ENCODE data around the gene MT2A. TPM values are rescaled to one million over a fixed set of nuclear protein-coding genes. Genes with fewer than 3 reads are reported as not detected.

MT2A gene
- total RNA-seq, 4 donors from 2014 or later = 27.0 to 528 (median 116) TPM

DNA sequence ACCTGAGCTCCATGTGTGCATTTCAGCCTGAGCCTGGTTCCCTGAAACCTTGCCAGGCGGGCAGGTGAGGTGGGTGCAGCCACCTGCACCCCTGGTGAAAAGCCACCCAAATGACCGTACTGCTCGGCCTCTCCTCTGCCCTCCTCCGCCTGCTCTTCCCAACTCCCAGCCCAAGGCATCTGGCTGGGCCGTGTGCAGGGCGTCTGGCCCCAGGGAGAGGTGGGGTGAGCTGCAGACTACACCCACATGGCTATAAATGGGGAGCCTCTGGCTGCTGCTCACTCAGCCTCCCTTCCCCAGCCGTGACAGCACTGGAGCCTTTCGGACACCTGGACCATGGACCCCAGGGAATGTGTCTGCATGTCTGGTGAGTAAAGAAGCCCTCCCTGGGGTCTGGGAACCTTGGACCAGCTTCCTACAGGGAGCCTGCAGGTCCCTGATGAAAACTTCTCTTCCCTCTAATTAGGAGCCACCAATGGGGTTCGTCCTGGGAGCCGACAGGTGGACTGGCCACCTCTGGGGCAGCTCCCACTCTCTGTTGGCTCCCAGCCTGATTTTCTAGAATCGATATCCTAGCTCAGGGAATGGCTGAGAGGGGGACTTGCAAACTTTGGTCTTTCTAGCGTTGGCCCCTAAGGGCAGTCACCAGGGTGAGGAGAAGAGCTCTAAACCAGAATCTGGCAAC, 43.4 kb upstream of the MT2A start, which contains the start of gene MT4:
Gene MT4, plus strand, starts transcription at position 281 of the 685 bp plus-strand sequence. Its CDS starts 56 bp downstream, at position 337.
- Histone ChIP-seq H3K27ac (replicated peaks in 1 of 4) (no peak within 1 kb of the TSS), H3K4me3 (no peak within 1 kb of the TSS), H3K27me3 (peaks cover 0 to 20% (median 0%) of the 10 kb centered on the region in 4 donors), H3K4me1 (no peaks in the 10 kb centered on the region), H3K36me3 (no peaks in the 10 kb centered on the region), H3K9me3 (no peaks in the 10 kb centered on the region)
- TF ChIP-seq EP300 (IDR thresholded peaks at IDR 0.05) = no peak
- no peak for TF ChIP-seq POLR2AphosphoS5 (IDR thresholded peaks at IDR 0.05)
- TF ChIP-seq, protein P1, sequence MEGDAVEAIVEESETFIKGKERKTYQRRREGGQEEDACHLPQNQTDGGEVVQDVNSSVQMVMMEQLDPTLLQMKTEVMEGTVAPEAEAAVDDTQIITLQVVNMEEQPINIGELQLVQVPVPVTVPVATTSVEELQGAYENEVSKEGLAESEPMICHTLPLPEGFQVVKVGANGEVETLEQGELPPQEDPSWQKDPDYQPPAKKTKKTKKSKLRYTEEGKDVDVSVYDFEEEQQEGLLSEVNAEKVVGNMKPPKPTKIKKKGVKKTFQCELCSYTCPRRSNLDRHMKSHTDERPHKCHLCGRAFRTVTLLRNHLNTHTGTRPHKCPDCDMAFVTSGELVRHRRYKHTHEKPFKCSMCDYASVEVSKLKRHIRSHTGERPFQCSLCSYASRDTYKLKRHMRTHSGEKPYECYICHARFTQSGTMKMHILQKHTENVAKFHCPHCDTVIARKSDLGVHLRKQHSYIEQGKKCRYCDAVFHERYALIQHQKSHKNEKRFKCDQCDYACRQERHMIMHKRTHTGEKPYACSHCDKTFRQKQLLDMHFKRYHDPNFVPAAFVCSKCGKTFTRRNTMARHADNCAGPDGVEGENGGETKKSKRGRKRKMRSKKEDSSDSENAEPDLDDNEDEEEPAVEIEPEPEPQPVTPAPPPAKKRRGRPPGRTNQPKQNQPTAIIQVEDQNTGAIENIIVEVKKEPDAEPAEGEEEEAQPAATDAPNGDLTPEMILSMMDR (IDR thresholded peaks at IDR 0.05) = no peak
- TF ChIP-seq POLR2A (IDR thresholded peaks at IDR 0.05; ENCODE audit: low read depth) = no peak
- WGBS = 80% methylated on average over 12 of the region's 12 CpGs
- DNase-seq (ENCODE audit: extremely low spot score) = no peak
- intact Hi-C loops (cut with DNase I) = no loop called here

DNA sequence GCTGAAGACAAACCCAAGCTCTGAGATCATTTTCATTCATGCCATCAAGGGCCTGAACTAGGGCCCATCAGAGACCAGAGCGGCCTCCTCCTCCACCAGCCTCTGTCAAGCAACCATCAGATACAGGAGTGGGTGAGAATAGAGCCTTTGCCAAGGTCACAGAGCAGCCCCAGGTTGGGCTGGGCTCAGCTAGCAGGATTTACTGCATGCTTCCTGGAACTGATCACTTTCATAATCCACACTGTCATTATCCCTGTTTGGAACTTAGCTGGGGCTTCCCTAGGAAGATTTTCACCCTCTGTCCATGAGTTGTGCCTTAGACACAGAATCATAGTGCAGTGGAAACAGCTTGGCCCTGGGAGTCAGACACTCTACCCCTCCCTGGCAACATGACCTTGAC, 38.4 kb upstream of the MT2A start:
- no peaks in the 10 kb centered on the region for H3K36me3 ChIP-seq
- H3K4me1 ChIP-seq = no peaks in the 10 kb centered on the region
- no peaks in the 10 kb centered on the region for H3K9me3 ChIP-seq
- no peak for TF ChIP-seq POLR2AphosphoS5 (IDR thresholded peaks at IDR 0.05)
- no peak for TF ChIP-seq POLR2A (IDR thresholded peaks at IDR 0.05; ENCODE audit: low read depth)
- TF ChIP-seq, protein P1 (IDR thresholded peaks at IDR 0.05) = no peak
- TF ChIP-seq EP300 (IDR thresholded peaks at IDR 0.05) = no peak
- intact Hi-C loops (cut with DNase I) = no loop called here
- peaks cover 0 to 17% (median 0%) of the 10 kb centered on the region in 4 donors for H3K27me3 ChIP-seq
- H3K4me3 ChIP-seq = no peak overlapping the region
- H3K27ac ChIP-seq (replicated peaks in 1 of 4) = no peak overlapping the region
- WGBS = 100% methylated on average over 1 of the region's 1 CpG
- no peak for DNase-seq (ENCODE audit: extremely low spot score)

DNA sequence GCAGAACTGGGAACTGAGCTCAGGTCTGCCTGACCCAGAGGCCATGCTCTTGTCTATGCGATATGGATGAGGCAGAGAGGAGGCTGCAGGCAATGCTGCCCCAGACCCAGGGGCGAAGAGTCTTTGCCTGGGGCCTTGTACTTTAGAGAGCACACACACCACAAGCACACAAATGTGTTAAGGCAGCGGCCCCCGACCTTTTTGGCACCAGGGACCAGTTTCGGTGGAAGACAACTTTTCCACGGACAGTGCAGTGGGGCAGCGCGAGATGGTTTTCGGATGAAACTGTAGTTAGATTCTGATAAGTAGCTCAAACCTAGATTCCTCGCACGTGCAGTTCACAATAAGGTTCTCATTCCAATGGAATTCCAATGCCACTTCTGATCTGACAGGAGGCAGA, 36.9 kb upstream of the MT2A start:
- no peak overlapping the region for H3K4me3 ChIP-seq
- H3K27me3 ChIP-seq = peaks cover 0 to 9% (median 0%) of the 10 kb centered on the region in 4 donors
- no peaks in the 10 kb centered on the region for H3K9me3 ChIP-seq
- no peak overlapping the region for H3K27ac ChIP-seq (replicated peaks in 1 of 4)
- no peaks in the 10 kb centered on the region for H3K36me3 ChIP-seq
- intact Hi-C loops (cut with DNase I) = no loop called here
- TF ChIP-seq, protein P1 (IDR thresholded peaks at IDR 0.05) = no peak
- TF ChIP-seq EP300 (IDR thresholded peaks at IDR 0.05) (no peak), POLR2AphosphoS5 (IDR thresholded peaks at IDR 0.05) (no peak), POLR2A (IDR thresholded peaks at IDR 0.05; ENCODE audit: low read depth) (no peak)
- H3K4me1 ChIP-seq = no peaks in the 10 kb centered on the region
- DNase-seq (ENCODE audit: extremely low spot score) = no peak
- 76% methylated on average over 11 of the region's 11 CpGs for WGBS

GRCh38 chr16:56574625-56575024, 33.8 kb upstream of the MT2A start:
- Histone ChIP-seq H3K4me1 (no peaks in the 10 kb centered on the region), H3K36me3 (no peaks in the 10 kb centered on the region), H3K27ac (replicated peaks in 1 of 4) (no peak overlapping the region), H3K27me3 (no peaks in the 10 kb centered on the region), H3K9me3 (no peaks in the 10 kb centered on the region), H3K4me3 (no peak overlapping the region)
- intact Hi-C loops (cut with DNase I) = no loop called here
- 50% methylated on average over 1 of the region's 1 CpG for WGBS
- no peak for DNase-seq (ENCODE audit: extremely low spot score)
- TF ChIP-seq, protein P1 (IDR thresholded peaks at IDR 0.05) = no peak
- TF ChIP-seq POLR2AphosphoS5 (IDR thresholded peaks at IDR 0.05) (no peak), EP300 (IDR thresholded peaks at IDR 0.05) (no peak), POLR2A (IDR thresholded peaks at IDR 0.05; ENCODE audit: low read depth) (no peak)
